ENCODE results near the gene FLT3LG.
A peak's percentile ranks its signal among the peaks of the same experiment; 100 is the strongest.

FLT3LG gene

DNA sequence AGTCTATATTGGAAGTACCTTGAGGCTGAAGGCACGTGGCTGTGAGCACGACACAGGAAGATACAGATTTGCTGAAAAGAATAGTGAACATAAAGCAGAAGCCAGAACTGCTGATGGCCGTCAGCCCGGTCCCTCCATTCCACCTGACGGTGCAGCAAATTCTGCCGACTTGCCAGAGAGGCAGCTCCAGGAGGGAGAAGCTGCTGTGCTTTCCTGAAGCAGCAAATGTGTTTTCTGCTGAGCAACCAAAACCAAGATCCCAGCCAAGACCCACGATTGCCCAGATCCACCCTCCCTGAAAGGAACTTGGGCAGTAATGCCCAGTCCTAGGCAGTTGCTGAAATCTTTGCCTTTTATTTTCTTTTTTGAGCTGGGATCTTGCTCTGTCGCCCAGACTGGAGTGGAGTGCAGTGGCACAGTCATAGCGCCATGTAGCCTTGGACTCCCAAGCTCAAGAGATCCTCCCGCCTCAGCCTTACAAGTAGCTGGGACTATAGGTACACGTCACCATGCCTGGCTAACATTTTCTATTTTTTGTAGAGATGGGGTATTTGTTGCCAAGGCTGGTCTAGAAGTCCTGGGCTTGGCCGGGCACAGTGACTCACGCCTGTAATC lies 46.8 kb downstream of the FLT3LG start:
- DNase-seq = no peak

DNA sequence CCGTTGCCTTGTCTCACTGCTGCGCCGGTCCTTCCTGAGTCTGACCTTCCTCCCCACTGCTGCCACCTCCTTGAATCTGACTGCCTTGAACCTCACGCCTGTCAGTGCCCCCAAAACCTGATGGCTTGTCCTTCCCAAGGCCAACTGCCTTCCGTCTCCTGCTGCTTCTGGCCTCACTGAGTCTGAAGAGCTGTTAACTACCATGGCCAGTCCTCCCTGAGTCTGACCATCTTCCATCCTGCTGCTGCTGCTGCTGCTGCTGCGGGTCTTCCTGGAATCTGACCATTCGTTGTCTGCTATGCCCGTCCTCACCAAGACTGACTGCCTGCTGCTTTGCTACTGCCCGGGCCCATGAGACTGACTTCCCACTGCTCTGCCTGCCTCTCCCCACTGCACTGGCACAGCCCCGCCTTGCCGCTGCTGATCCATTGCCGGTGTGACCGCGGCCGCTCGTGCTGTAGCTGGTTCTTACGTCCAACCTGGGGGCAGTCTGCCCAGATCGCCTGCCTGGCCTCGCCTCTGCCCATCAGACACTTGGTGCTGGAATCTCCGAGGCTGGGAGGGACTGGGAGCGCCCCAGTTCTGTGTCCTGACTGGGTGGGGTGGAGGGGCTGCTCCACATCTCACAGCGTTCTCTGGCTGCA lies 50.9 kb downstream of the FLT3LG start:
- no peak for DNase-seq

DNA sequence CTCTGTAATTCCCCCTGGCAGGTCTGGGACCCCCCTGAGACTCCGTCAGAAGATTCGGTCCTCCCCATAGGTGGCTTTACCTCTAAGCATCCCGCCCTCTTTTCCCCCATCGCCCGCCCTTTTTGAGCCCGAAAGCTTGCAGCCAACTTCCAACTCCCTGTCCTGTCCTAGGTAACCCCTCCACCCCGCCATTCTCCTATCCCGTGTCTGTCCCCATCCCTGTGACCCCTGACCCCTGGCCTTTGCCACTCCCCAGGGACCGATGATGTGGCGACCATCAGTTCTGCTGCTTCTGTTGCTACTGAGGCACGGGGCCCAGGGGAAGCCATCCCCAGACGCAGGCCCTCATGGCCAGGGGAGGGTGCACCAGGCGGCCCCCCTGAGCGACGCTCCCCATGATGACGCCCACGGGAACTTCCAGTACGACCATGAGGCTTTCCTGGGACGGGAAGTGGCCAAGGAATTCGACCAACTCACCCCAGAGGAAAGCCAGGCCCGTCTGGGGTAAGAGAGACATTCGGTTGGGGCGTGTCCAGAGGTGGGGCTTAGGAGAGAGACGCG lies 54.3 kb downstream of the FLT3LG start:
- no peak for DNase-seq

DNA sequence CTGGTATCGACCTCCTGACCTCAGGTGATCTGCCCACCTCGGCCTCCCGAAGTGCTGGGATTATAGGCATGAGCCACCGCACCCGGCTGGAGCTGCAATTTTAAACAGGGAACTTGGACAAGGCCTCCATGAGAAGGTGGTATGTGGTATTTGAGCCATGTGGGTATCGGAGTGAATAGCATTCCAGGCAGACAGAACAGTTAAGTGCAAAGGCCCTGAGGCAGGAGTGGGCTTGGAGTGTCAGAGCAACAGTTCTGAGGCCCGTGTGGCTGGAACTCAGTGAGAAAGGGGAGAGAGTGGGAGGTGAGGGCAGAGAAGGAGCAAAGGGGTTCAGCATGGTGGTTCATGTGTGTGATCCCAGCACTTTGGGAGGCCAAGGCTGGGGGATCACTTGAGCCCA lies 56.7 kb downstream of the FLT3LG start:
- no peak for DNase-seq

DNA sequence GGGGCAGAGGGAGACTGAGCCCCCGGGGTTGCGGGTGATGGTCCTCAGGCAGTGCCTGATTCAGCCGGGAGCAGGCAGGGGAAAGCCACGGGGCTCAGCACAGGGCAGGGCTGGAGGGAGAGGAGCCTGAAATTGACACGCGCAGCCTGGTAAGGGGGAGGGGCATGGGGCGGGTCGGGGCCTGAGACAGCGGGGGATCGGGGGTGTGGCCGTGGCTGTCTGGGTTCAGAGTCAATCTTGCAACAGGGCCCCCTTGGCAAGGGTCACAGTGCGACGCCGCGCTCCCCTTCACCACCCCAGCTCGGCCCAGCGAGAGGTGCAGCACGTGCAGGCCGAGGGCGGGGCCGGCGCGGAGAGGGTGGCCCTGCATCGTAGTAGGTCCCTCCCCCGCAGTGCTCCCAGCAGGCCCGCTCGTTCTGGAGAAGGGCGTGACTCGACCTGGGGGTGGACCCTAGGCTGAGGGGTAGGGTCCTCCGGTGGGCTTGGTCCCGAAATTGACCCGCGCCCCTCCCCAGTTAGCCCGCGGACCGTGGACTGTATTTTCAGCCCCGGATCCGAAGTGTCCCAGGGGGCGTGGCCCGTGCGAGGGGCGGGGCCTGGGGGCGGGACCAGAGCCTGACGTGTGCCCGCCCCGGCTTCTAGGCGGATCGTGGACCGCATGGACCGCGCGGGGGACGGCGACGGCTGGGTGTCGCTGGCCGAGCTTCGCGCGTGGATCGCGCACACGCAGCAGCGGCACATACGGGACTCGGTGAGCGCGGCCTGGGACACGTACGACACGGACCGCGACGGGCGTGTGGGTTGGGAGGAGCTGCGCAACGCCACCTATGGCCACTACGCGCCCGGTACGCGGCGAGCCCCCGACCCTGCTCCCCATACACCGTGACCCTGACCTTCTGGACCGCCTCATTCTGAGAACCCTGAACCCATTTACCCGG lies 59.8 kb downstream of the FLT3LG start:
- DNase-seq = peak; percentile 6

DNA sequence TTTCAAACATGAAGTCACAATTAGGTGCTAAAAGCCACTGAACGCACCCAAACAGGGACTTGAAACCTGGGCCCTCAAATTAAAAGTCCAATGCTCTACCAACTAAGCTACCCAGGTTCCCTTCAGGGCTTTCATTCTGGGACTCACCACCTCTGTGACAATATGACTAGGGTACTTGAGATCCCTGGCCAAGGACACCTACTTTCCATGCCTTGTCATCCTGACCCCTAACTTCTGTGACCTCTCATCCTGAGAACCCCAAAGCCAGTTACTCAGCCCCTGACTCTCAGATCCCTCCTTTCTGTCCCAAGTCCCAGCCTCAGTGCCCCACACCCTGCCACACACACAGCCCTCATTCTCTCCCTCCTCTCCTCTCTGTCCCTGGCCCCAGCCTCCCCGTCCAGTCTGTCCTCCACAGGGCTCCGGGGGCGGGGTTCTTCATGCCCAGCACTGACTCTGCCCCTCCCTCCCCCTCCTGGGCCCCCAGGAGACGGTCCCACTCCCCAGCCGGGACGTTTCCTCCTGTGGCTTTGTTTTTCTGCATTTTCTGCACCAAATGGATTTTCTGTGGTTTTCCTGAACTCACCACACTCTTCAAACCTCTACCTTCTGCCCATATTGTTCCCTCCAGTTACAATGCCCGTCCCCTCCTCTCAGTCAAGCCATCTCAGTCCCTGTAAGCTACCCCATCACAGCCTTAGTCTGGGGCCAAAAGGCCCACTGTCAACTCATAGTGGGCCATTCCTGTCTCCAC lies 60.8 kb downstream of the FLT3LG start:
- no peak for DNase-seq
